SK-N-DZ (cell line): ENCODE results near the gene SYT9.

ENCODE experiments used
- DNase-seq: peaks from one replicate; pipeline ENCODE4 v3.0.0-alpha.2; 2015; ENCODE audit warnings: low spot score

SYT9 gene

DNA sequence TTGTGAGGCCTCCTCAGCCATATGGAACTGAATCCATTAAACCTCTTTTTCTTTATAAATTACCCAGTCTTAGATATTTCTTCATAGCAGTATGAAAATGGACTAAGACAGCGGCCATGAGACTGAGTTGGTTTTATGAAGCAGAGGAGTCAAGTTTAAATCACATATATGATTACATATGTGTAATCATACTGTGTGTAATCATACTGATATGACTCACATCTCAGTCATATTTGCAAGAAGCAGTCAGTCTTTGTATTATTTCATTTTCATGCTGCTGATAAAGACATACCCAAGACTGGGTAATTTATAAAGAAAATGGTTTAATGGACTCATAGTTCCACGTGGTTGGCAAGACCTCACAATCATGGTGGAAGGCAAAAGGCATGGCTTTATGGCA lies 89.8 kb downstream of the SYT9 start:
- DNase-seq, result no peak

DNA sequence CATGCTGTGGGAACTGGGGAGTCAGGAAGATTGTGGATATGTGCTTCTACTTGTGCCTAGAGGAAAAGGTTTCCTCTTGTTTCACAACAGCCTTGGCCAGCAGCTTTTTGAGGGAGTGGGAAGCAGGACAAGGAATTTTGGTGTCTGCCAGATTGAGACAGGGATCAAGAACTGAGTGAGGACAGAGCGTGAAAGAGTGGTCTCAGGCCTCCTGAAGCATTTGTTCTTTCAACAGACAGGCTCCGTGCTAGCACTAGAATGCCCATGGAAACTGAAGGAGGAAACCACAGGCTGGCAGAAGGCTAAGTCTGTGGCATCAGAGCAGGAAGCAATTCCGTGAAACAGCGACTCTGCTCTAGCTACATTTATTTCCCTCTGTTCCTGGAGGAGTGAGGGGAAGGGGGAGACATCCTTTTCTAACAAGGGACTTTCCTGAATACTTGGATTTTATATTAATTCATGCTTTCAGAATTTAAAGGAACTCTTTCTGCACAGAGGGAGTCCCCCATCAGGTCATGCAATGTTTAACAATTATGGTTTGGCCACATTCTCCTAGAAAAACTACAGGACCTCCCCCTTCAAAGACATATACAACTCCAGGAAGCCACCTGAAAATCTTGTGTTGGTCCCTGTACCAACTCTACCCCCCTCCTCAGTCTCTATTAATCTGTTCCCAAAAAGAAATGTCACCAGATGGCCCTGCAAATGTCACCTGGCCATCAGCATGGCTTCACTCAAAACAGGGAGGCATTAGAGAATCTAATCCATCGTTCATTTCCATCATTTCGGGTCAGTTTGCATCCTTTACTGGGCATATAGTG lies 96.1 kb downstream of the SYT9 start:
- DNase-seq, result no peak

DNA sequence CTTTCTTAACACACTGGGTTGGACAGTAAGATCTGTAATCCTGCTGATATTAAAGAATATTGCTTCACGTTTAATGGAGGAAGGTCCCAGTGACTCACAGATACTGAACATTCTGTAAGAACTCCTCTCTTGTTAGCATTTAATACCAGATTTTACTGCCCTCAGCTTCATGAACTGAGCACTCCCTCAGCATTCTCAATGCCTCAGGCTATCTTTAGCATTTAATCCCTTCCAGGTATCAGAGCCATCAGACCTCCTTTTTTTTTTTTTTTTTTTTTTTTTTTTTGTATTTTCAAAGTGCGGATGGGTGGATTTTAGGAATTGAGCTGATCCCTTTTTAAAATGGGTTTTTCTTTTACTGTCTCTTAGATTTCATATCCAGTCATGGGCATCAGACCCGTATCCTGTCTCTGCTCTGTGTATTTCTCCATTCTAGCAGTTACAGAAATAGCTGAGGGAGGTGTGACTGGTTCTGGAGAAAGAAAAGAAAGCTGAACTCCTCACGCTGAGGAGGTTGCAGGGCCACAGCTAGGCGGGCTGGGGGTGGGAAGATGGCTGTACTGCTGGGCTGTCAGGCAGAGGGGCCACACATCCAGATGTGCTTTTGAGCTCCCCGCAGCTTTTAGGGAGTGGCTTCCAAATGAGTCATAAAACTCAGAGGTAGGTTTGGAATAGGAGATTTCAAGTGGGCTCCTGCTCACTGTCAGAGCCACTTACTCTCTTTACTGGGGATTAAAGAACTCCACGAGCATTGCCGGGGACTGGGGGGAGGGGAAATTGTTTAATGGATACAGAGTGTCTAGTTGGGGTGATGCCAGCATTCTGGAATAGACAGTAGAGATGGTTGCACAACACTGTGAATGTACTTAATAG lies 97.0 kb downstream of the SYT9 start:
- no peak for DNase-seq

DNA sequence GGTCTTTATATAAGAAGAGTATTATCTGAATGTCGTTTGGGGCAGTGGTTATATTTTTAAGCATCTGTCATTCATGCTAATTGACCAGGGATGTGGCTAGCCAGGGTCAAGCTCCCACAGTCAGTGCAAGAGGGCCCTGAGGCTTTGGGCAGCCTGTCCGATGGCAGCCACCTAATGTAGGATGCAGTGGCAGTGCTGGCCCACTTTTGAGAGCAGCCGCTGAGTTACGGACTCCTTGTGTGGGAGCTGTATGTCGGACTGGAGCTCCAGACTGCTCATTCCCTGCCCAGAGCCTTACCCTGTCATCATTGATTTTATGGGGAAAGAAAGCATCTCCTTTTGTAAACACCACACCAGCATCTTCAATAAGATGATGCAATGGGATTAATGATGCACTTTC lies 99.5 kb downstream of the SYT9 start:
- DNase-seq, result no peak

DNA sequence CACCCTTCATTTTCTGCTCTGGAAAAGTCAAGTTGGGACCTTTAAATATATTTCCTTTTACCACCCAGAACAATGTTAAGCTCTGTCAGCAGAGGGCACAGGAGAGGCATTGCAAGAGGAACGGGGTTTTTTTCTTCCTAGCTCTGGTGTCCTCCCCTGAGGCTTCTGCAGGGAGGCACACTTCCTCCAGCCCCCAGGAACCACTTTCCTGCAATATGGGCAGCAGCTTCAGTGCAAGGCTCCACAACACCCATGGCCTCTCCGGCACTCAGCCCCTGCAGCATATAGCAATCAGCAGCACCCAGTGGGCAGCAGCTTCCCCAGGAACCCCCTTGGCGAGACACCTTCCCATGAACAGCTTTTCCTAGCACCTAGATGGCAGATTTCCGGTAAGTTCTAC lies 101.4 kb downstream of the SYT9 start:
- DNase-seq, result no peak

DNA sequence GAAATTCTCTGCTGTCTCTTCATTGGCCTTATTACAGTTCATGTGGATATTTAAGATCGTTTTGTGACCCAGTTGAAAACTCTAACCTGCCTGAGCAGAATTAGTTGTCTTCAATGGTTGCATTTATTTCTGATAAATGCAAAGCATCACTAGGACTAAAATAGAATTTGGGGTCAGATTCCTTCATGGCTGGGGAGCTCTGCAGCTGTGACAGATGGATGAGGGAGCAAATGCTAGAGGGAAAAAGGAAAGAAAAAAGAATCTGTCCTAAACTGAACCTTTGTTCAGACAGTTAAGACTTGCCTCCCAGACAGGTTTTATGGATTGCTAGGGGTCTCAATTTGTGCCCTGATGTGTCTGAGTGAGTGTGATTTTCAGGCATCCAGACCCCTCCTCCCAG lies 113.0 kb downstream of the SYT9 start:
- DNase-seq, result no peak

DNA sequence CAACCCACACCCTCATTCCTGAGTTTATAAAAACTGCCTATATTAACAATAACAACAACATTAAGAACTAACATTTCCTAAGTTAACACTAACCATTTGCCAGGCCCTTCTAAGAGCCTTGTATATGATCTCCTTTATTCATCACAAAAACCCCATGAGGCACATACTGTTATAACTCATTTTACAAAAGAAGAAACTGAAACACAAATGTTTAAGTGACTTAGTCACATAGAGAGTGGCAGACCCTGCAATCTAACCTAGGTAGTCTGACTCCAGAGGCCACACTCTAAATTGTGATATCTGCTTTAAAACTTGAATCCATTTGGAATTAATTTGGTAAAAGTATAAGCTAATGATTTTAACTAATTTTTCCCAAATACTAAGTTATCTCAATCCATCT lies 116.1 kb downstream of the SYT9 start:
- no peak for DNase-seq

DNA sequence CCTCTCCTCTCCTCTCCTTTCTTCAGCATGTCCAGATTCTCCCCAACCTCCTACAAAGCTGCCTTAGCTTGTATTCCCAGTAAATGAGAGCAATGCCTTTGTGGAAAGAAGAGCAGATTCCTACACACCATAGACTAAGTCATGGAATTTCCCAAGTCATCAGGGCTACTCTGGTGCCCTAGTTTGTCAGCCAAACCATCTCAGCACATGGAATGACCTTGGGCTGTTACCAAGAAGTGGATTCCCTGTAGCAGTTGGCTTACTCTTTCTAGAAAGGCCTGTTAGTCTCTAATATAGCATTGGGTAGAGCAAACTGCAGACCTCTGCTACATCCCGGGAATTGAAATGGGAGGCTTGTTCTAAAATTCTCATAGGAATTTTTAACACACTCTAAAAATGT lies 124.7 kb downstream of the SYT9 start:
- DNase-seq, result no peak

DNA sequence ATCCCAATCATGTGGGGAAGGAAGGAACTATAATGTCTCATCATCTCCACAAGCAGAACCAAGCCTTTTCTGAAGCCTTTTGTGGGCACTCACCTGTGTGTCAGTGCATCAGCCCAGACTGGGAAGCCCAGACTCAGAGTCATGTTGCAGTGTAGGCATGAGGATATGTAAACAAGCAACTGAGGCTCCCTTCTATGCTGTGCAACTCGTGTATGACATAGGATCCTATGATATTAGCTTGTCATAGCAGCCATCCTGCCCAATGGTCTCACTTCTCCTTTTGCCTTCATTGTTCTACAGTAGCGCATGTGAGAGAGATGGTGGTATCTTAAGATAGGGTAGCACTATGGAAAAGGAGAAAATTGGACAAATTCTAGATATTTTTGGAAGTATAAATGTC lies 130.2 kb downstream of the SYT9 start:
- DNase-seq, result no peak

DNA sequence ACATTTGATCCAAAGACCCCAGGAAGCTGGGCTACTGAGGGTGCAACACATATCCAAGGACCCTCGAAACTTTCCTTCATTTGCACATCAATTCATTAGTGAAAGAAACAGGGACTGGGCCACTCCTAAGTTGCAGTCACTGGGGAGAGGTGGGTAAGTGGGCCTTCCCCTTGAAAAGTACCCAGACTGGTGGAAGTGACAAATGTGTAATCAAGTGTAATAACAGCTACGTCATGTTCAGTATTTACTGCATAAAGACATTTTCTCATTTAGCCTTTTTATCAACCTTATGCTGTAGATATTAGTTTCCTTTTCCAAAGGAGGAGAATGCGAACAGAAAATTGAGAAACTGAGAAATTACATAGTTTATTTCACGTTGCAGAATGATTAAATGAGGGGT lies 131.7 kb downstream of the SYT9 start:
- DNase-seq, result no peak

DNA sequence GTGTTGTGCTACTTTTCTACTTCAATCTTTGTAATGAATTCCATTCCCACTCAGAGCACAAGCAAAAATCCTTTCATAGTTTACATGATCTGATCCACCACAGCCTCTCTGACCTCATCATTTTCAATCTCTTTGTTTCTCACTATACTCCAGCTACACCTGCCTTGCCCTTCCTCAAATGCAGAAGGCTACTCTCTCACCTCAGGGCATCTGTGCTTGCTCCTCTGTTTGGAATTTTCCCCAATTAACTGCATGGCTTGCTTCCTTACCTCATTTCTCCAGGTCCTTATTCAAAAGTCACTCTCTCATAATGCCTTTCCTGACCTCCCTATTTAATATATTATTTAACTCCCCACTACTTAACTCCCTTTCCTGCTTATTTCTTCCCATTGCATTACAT lies 133.0 kb downstream of the SYT9 start:
- no peak for DNase-seq

DNA sequence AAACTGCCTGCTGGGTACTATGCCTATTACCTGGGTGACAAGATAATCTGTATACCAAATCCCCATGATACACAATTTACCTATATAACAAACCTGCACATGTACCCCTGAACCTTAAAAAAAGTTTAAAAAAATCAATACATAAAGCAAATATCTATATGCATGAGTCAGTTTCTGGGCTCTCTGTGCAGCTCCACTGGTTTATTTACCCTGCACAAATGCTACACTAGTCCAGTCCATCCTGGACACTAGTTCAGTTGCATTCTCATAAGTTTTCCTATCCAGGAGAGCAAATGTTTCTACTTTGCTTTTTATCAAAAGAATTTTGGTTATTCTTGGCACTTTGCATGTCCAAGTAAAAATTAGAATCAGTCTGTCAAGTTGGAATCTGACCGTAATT lies 133.8 kb downstream of the SYT9 start:
- DNase-seq, result no peak

DNA sequence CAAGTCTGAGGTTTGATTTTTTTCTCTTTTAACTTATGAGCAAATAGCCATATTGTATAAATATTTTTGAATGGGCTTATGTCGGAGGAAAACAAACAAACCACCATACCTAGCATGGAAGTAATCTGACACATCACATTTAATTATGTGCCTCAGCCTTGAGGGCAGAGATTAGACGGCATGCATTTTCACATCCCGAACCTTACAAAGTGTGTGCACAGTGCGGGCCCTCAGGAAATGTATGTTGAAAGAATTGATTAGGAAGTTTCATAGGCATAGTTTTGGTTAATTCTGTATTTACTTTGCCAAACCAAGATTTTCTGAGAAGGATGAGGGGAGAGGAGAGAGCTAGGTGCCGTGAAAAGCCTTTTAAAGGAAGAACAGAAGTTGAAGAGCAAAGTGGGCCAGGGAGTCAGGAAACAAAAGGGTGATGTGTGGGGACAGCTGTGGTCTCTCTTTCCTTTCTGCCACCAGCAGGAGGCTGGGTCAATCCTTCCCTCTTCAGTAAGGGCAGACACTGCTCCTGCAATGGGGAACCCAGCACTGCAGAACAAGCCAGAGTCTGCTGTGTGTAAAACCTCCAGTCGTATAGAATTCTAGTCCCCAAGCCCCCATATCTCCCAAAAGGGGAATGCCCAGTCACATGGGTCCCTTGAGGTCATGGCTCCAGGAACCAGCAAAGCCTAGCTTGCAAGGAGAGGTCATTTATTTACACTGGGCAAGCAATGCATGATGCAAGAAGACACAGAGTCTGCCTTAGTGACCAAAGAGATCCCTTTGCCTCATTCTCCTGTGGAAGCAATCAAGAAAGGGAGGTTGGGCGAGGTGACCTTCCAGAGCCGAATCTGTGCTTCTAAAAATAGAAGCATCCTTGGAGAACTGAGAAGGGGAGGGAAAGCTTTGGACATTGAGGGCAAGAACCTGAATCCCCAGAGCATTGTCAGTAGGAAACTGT lies 162.5 kb downstream of the SYT9 start:
- DNase-seq, result no peak

DNA sequence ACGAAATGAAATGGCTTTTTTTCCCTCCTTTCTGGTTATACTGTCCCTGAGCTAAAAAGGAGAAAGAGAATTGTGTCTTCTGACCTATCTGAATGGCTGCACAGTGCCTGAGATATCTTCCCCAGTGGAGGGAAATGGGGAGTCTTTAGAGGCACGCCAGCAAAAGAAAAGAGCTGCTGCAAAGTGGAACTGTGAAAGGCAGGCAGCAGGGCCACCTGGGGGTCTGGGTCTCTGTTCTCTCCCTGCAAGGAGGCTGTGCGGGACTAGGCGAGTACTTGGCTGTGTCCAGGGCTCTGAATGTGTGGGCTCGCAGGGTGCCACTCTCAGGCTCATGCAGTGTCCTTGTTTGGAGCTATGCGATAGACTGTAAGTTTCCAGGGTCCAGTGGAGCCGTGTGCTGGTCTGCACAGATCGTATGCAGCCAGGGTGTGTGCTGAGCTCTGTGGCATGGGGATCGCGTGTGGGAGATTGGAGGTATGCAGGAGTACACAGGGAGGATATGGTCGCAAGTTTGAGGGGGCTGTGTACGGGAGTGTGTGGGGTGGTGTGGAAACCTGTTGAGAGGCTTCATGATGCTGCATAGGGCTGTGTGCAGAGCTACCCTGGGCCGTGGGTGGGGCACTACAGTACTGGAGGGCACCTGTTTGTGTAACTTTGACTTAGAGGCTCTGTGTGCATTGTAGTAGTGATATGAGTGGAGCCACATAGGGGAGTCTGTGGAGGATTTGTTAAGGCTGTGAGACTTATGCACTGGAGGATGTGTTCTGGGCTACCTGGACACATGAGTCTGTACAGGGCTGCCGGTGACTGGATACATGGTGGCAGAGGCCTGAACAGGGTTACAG lies 163.5 kb downstream of the SYT9 start:
- no peak for DNase-seq

DNA sequence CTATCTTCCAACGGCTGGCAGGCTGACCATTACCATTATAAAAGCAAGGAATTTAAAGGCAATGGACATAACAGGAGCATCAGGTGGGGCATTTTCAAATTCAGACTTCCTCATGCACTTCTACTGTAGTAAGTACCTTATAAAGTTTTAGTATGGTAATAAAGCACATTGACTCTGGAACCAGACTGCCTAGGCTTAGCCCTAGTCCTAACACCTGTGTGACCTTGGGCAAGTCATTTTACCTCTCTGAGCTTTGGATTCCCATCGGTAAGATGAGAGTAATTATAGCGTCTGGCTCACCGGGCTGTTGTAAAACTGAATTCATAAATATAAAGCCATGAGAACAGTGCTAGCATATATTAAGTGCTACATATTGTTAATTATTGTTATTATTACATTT lies 164.4 kb downstream of the SYT9 start:
- DNase-seq, result no peak

DNA sequence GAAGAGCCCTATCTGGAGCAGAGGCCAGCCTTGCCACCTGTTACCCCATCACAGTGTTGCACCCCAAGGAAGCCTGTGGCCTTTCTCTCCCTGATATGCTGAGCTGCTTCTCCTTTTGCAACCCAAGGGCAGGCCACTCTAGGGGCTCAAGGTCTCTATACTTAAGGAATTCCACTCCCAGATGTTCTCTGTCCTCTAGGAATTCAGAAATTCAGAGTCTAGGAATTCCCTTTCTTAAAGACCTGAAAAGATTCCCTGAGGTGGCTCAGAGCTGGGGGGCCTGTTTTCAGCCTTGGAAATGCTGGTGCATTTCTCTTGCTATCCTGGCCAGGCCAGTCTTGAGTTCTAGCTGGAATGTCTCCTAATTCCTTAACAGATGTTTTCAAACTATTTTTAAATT lies 165.6 kb downstream of the SYT9 start:
- DNase-seq, result no peak

DNA sequence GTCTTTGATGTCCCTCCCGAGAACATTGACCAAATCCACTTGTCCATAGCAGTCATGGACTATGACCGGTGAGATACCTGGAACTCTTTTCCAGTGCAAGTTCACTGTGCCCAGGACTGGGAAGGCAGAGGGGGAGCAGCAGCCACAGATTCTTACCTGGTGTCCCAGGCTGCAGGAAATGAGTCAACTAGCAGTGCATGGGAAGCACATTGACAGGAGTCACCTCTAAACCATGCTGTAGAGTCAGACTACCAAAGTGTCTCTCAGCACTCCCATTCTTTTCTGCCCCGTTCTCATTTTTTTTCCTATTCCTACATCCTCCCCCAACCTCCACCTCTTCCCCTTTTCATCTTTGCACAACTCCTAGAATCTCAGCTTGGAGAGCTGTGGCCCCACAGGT lies 166.4 kb downstream of the SYT9 start:
- DNase-seq, result no peak

DNA sequence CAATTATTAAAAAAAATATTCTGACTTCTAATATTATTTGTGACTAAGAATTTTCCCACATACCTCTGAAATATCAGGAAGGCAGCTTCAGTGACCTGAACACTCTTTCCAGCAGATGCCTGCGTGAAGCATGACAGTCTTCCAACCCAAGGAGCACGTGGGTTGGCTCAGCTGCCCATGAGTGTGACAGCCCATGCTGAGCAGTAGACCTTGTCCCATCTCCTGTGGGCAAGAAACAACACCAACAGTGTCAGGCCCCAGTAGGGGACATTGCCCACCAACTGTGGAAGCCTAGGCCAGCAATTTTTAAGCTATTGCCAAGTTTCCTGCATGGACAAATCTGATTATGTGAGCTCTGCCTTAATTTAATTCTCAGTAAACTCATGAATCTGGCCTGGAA lies 167.2 kb downstream of the SYT9 start:
- DNase-seq, result no peak

DNA sequence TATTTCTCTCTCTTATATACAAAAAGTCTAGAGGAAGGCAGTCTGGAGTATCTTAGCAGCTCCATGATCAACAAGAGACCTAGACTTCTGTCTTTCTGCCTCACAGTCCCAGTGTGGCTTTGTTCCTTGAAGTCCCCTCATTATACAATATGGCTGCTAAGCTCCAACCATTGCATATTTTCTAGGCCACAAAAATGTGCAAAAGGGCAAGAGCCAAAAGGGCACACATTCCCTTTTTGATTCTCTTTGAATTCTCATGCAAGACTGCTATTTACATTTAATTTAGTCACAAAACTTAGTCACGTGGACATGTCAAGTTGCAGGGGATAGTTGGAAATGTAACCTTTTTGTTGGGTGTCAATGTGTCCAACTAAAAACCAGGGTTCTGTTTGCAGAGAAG lies 169.4 kb downstream of the SYT9 start:
- DNase-seq, result no peak

DNA sequence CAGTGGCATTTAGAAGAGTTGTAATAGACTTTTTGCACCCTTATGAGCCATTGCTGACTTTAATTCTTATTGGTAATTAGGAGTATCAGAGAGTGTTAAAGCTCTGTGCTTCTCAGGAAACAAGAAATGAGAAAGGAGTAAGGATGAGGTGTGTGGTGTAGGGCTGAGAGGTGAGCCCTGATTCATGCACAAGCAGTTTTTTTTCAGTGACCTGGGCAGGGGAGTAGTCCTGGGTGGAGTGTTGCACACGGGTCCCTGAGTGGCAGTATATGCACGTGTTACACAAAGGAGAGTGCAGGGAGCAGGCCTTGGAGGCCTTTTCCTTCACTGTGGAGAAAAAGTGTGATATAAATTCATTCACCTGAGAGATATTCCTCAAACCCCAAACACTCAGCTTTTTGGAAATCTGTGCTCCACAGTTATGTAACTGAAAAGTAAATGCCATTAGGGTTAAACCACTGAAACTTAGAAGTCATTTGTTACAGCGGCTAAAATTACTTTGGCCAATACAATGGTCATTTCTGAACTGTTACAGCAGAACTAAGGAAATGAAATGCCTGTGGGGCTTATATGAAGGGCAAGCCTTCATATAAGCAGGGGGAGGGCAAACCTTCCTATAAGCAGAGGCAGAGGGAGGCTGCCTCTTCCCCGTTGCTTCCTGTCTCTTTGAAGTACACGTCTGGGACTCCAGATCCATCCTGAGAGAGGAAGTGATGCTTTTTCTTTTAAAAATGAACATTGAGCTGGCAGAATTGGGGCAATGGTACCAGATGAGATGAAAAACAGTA lies 171.0 kb downstream of the SYT9 start:
- DNase-seq, result no peak
